Tongue (tissue), 2 donors: Measurements from ENCODE around the gene UBB. TPM values are rescaled to one million over a fixed set of nuclear protein-coding genes. Genes with fewer than 3 reads are reported as not detected.
A peak's percentile ranks its signal among the peaks of the same experiment; 100 is the strongest.

Source experiments
- DNase-seq: peaks from one replicate; pipeline ENCODE4 v3.0.0-alpha.2; 2015
- total RNA-seq: library from RNA; depleted of rRNA; stranded (reverse); fragments of >200 nt; gene quantifications from one replicate; pipeline ENCODE4 v1.2.3, GENCODE V29; 2014

The UBB gene
- total RNA-seq: 1,134 TPM

GRCh38 chr17:16380640-16381495 is at the start of gene UBB:
UBB (plus strand) TSS chr17:16381091; CDS start chr17:16381908, 817 bp downstream.
- DNase-seq: peak; percentile 99

- DNase-seq: no peak
Measured at GRCh38 chr17:16338391-16338790, 42.5 kb upstream of the UBB start.

- DNase-seq: no peak
Measured at GRCh38 chr17:16339402-16339801, 41.5 kb upstream of the UBB start.

- no peak for DNase-seq
Measured at GRCh38 chr17:16339959-16340358, 40.9 kb upstream of the UBB start.

- DNase-seq: no peak
Measured at GRCh38 chr17:16342979-16343378, 37.9 kb upstream of the UBB start.

- no peak for DNase-seq
Measured at GRCh38 chr17:16343569-16343968, 37.3 kb upstream of the UBB start.

GRCh38 chr17:16345565-16345964 is 35.3 kb upstream of the UBB start:
- DNase-seq: no peak

- no peak for DNase-seq
Measured at GRCh38 chr17:16346721-16347271, 34.1 kb upstream of the UBB start.

GRCh38 chr17:16348586-16348985 is 32.3 kb upstream of the UBB start:
- no peak for DNase-seq

- no peak for DNase-seq
Measured at GRCh38 chr17:16349431-16349830, 31.5 kb upstream of the UBB start.

- DNase-seq: no peak
Measured at GRCh38 chr17:16351831-16352230, 29.1 kb upstream of the UBB start.

GRCh38 chr17:16352303-16352666 is 28.6 kb upstream of the UBB start:
- DNase-seq: peak; percentile 64

- peak; percentile 65 for DNase-seq
Measured at GRCh38 chr17:16352667-16353316, 28.1 kb upstream of the UBB start.

GRCh38 chr17:16353317-16354174 is 27.3 kb upstream of the UBB start, which contains the start of gene CENPV:
CENPV (minus strand) TSS chr17:16353469; CDS start chr17:16353436, 33 bp downstream.
- DNase-seq: peak; percentile 72

GRCh38 chr17:16354585-16354984 is 26.3 kb upstream of the UBB start:
- no peak for DNase-seq

- no peak for DNase-seq
Measured at GRCh38 chr17:16358394-16358793, 22.5 kb upstream of the UBB start.

- no peak for DNase-seq
Measured at GRCh38 chr17:16361874-16362273, 19.0 kb upstream of the UBB start.

- DNase-seq: peak; percentile 89
Measured at GRCh38 chr17:16363749-16364536, 16.9 kb upstream of the UBB start.

- no peak for DNase-seq
Measured at GRCh38 chr17:16364625-16365024, 16.3 kb upstream of the UBB start.

- DNase-seq: peak; percentile 76
Measured at GRCh38 chr17:16371742-16372141, 9.1 kb upstream of the UBB start.

GRCh38 chr17:16374146-16374938 is 6.5 kb upstream of the UBB start:
- no peak for DNase-seq
